Measurements from ENCODE around the gene EVL.

The EVL gene

GRCh38 chr14:100065942-100066574 lies 836 bp downstream of the EVL start:
- Mint-ChIP-seq H3K27ac (peak overlapping the region; percentile 85), H3K4me1 (peaks cover 43% of the 10 kb centered on the region), H3K27me3 (no peaks in the 10 kb centered on the region), H3K9me3 (no peaks in the 10 kb centered on the region), H3K4me3 (peak overlapping the region; percentile 87), H3K36me3 (peaks cover 4% of the 10 kb centered on the region)
- ATAC-seq (ENCODE audit: low read depth), result peak; percentile 34
- peak in 1 of 2 donors; percentile 29 for DNase-seq (ENCODE audit: low spot score in 2 of 2)

- H3K4me1 Mint-ChIP-seq, result peaks cover 45% of the 10 kb centered on the region
- no peak for DNase-seq (ENCODE audit: low spot score in 2 of 2)
- H3K9me3 Mint-ChIP-seq, result no peaks in the 10 kb centered on the region
- no peaks in the 10 kb centered on the region for H3K27me3 Mint-ChIP-seq
- H3K36me3 Mint-ChIP-seq, result peaks cover 4% of the 10 kb centered on the region
- no peak for ATAC-seq (ENCODE audit: low read depth)
- H3K27ac Mint-ChIP-seq, result peak overlapping the region; percentile 85
- H3K4me3 Mint-ChIP-seq, result peak overlapping the region; percentile 87
These were observed 1.7 kb downstream of the EVL start for GRCh38 chr14:100066962-100067361.

- peak overlapping the region; percentile 87 for H3K4me3 Mint-ChIP-seq
- no peak for DNase-seq (ENCODE audit: low spot score in 2 of 2)
These were observed 2.3 kb downstream of the EVL start for GRCh38 chr14:100067481-100067880.

GRCh38 chr14:100067971-100068959 lies 3.0 kb downstream of the EVL start:
- peaks cover 10% of the 10 kb centered on the region for H3K36me3 Mint-ChIP-seq
- peak overlapping the region; percentile 87 for H3K4me3 Mint-ChIP-seq

More at GRCh38 chr14:100067481-100067880, 2.3 kb downstream of the EVL start:
- H3K27ac Mint-ChIP-seq, result peak overlapping the region; percentile 85
- peaks cover 46% of the 10 kb centered on the region for H3K4me1 Mint-ChIP-seq
- no peaks in the 10 kb centered on the region for H3K27me3 Mint-ChIP-seq
- ATAC-seq (ENCODE audit: low read depth), result no peak
- H3K9me3 Mint-ChIP-seq, result no peaks in the 10 kb centered on the region
- H3K36me3 Mint-ChIP-seq, result peaks cover 4% of the 10 kb centered on the region

GRCh38 chr14:100069161-100069800 lies 4.1 kb downstream of the EVL start:
- H3K27ac Mint-ChIP-seq, result peak overlapping the region; percentile 85
- peak overlapping the region; percentile 87 for H3K4me3 Mint-ChIP-seq
- no peak for ATAC-seq (ENCODE audit: low read depth)
- peaks cover 47% of the 10 kb centered on the region for H3K4me1 Mint-ChIP-seq
- peaks cover 10% of the 10 kb centered on the region for H3K36me3 Mint-ChIP-seq
- no peaks in the 10 kb centered on the region for H3K27me3 Mint-ChIP-seq
- H3K9me3 Mint-ChIP-seq, result no peaks in the 10 kb centered on the region
- DNase-seq (ENCODE audit: low spot score in 2 of 2), result no peak

More at GRCh38 chr14:100067971-100068959, 3.0 kb downstream of the EVL start:
- peak overlapping the region; percentile 85 for H3K27ac Mint-ChIP-seq
- H3K27me3 Mint-ChIP-seq, result no peaks in the 10 kb centered on the region
- ATAC-seq (ENCODE audit: low read depth), result peak; percentile 58
- H3K9me3 Mint-ChIP-seq, result no peaks in the 10 kb centered on the region
- H3K4me1 Mint-ChIP-seq, result peaks cover 51% of the 10 kb centered on the region
- DNase-seq (ENCODE audit: low spot score in 2 of 2), result peak; percentile 36 to 55

- no peak for DNase-seq (ENCODE audit: low spot score in 2 of 2)
- no peaks in the 10 kb centered on the region for H3K9me3 Mint-ChIP-seq
- peaks cover 17% of the 10 kb centered on the region for H3K36me3 Mint-ChIP-seq
- no peak for ATAC-seq (ENCODE audit: low read depth)
- peak overlapping the region; percentile 40 for H3K4me3 Mint-ChIP-seq
- peaks cover 49% of the 10 kb centered on the region for H3K4me1 Mint-ChIP-seq
- H3K27me3 Mint-ChIP-seq, result no peaks in the 10 kb centered on the region
- H3K27ac Mint-ChIP-seq, result peak overlapping the region; percentile 80
These were observed 5.1 kb downstream of the EVL start for GRCh38 chr14:100070310-100070709.

- no peaks in the 10 kb centered on the region for H3K27me3 Mint-ChIP-seq
- DNase-seq (ENCODE audit: low spot score in 2 of 2) (no peak), ATAC-seq (ENCODE audit: low read depth) (no peak)
- peak overlapping the region; percentile 11 for H3K4me3 Mint-ChIP-seq
- H3K36me3 Mint-ChIP-seq, result peaks cover 17% of the 10 kb centered on the region
- peak overlapping the region; percentile 71 for H3K27ac Mint-ChIP-seq
- H3K9me3 Mint-ChIP-seq, result no peaks in the 10 kb centered on the region
- peaks cover 57% of the 10 kb centered on the region for H3K4me1 Mint-ChIP-seq
These were observed 6.3 kb downstream of the EVL start for GRCh38 chr14:100071545-100071944.

- Mint-ChIP-seq H3K9me3 (no peaks in the 10 kb centered on the region), H3K4me3 (peak overlapping the region; percentile 83), H3K36me3 (peaks cover 24% of the 10 kb centered on the region), H3K4me1 (peaks cover 60% of the 10 kb centered on the region), H3K27me3 (no peaks in the 10 kb centered on the region), H3K27ac (peak overlapping the region; percentile 89)
- DNase-seq (ENCODE audit: low spot score in 2 of 2), result peak; percentile 27 to 37
- ATAC-seq (ENCODE audit: low read depth), result peak; percentile 60
These were observed 7.6 kb downstream of the EVL start for GRCh38 chr14:100072783-100073346.

GRCh38 chr14:100073576-100074430 lies 8.6 kb downstream of the EVL start:
- Mint-ChIP-seq H3K27ac (peak overlapping the region; percentile 89), H3K27me3 (no peaks in the 10 kb centered on the region), H3K4me3 (peak overlapping the region; percentile 83), H3K9me3 (no peaks in the 10 kb centered on the region), H3K36me3 (peaks cover 27% of the 10 kb centered on the region), H3K4me1 (peaks cover 61% of the 10 kb centered on the region)
- DNase-seq (ENCODE audit: low spot score in 2 of 2), result no peak
- ATAC-seq (ENCODE audit: low read depth), result no peak

- Mint-ChIP-seq H3K27ac (peak overlapping the region; percentile 68), H3K27me3 (no peaks in the 10 kb centered on the region), H3K36me3 (peaks cover 29% of the 10 kb centered on the region), H3K4me1 (peaks cover 65% of the 10 kb centered on the region), H3K9me3 (no peaks in the 10 kb centered on the region), H3K4me3 (no peak overlapping the region)
- no peak for ATAC-seq (ENCODE audit: low read depth)
- DNase-seq (ENCODE audit: low spot score in 2 of 2), result no peak
These were observed 9.3 kb downstream of the EVL start for GRCh38 chr14:100074431-100075100.

GRCh38 chr14:100075681-100076080 lies 10.5 kb downstream of the EVL start:
- H3K4me3 Mint-ChIP-seq, result no peak overlapping the region
- DNase-seq (ENCODE audit: low spot score in 2 of 2), result no peak
- no peaks in the 10 kb centered on the region for H3K9me3 Mint-ChIP-seq
- peaks cover 66% of the 10 kb centered on the region for H3K4me1 Mint-ChIP-seq
- H3K27ac Mint-ChIP-seq, result peak overlapping the region; percentile 68
- no peaks in the 10 kb centered on the region for H3K27me3 Mint-ChIP-seq
- no peak for ATAC-seq (ENCODE audit: low read depth)
- peaks cover 26% of the 10 kb centered on the region for H3K36me3 Mint-ChIP-seq

- peak overlapping the region; percentile 75 for H3K27ac Mint-ChIP-seq
- no peak for DNase-seq (ENCODE audit: low spot score in 2 of 2)
- no peak overlapping the region for H3K4me3 Mint-ChIP-seq
- H3K36me3 Mint-ChIP-seq, result peaks cover 26% of the 10 kb centered on the region
- no peaks in the 10 kb centered on the region for H3K27me3 Mint-ChIP-seq
- no peaks in the 10 kb centered on the region for H3K9me3 Mint-ChIP-seq
- ATAC-seq (ENCODE audit: low read depth), result peak; percentile 9
- peaks cover 65% of the 10 kb centered on the region for H3K4me1 Mint-ChIP-seq
These were observed 10.9 kb downstream of the EVL start for GRCh38 chr14:100076133-100076532.

Measured in memory B cell (primary cell).